GM10847 (cell line): Measurements from ENCODE around the gene MYCN.

Experiments used
- POLR2A ChIP-seq: IDR thresholded peaks from 2 replicates; pipeline ENCODE4 v1.6.1; 2011; ENCODE audit not compliant: insufficient read length; ENCODE audit errors: extremely low read depth

MYCN gene

GRCh38 chr2:15937105-15937881, 3.1 kb upstream of the MYCN start:
- TF ChIP-seq POLR2A = no peak

- no peak for TF ChIP-seq POLR2A
Measured at GRCh38 chr2:15937882-15938802, 2.2 kb upstream of the MYCN start.

- no peak for TF ChIP-seq POLR2A
Measured at GRCh38 chr2:15938803-15939555, 1.4 kb upstream of the MYCN start.

GRCh38 chr2:15939556-15939853, 845 bp upstream of the MYCN start:
- no peak for TF ChIP-seq POLR2A

- TF ChIP-seq POLR2A = no peak
Measured at GRCh38 chr2:15940661-15941480, 521 bp downstream of the MYCN start.

GRCh38 chr2:15941481-15941850, 1.1 kb downstream of the MYCN start:
- TF ChIP-seq POLR2A = no peak

- no peak for TF ChIP-seq POLR2A
Measured at GRCh38 chr2:15941871-15942710, 1.7 kb downstream of the MYCN start.

- no peak for TF ChIP-seq POLR2A
Measured at GRCh38 chr2:15942711-15943345, 2.5 kb downstream of the MYCN start.

- no peak for TF ChIP-seq POLR2A
Measured at GRCh38 chr2:15943378-15944280, 3.3 kb downstream of the MYCN start.

GRCh38 chr2:15944325-15945017, 4.1 kb downstream of the MYCN start:
- no peak for TF ChIP-seq POLR2A

- TF ChIP-seq POLR2A = no peak
Measured at GRCh38 chr2:15945909-15946705, 5.8 kb downstream of the MYCN start.
